Measurements from ENCODE around the gene AMPH.
"Not testable (repeated sequence)": the region's sequence is repeated elsewhere in the genome, so short reads cannot be mapped to it uniquely, and the experiment has no call there.

The AMPH gene

DNA sequence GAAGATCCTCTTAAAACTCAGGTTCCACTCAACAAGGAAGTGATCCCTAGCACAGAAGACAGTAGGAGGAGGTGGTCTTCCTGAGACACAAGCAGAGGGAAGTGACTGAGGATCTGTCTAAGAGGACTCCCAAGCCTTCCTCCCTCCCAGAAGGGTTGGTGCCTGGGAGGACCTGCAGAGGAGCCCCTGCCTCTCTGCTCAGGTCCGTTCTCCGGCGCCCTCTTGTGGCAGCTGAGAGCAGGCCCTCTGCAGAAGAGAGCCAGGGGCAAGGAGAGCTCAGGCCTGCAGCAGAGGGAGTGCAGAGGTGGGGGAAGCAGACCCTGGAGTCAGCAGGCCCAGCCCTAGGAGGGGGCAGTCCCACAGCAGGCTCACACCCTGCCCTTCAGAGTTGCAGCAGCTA lies 267.8 kb downstream of the AMPH start:
- Mint-ChIP-seq H3K27ac (ENCODE audit: low read depth) (peak overlapping the region; percentile 87), H3K36me3 (ENCODE audit: insufficient read depth) (peaks cover 30% of the 10 kb centered on the region), H3K4me1 (peaks cover 73% of the 10 kb centered on the region), H3K4me3 (peak overlapping the region; percentile 93)
- DNase-seq (ENCODE audit: low spot score in 2 of 2) (peak; percentile 62 to 69), ATAC-seq (replicated peaks; ENCODE audit: extremely low read depth, poor library complexity, severe bottlenecking) (peak; percentile 44)
- not testable (repeated sequence) for H3K27me3 Mint-ChIP-seq, H3K9me3 Mint-ChIP-seq

GRCh38 chr7:38362611-38363237 lies 268.4 kb downstream of the AMPH start:
- Mint-ChIP-seq H3K4me3 (peak overlapping the region; percentile 93), H3K36me3 (ENCODE audit: insufficient read depth) (peaks cover 30% of the 10 kb centered on the region), H3K4me1 (peaks cover 70% of the 10 kb centered on the region), H3K27ac (ENCODE audit: low read depth) (peak overlapping the region; percentile 87)
- not testable (repeated sequence) for H3K9me3 Mint-ChIP-seq; H3K27me3 Mint-ChIP-seq; DNase-seq (ENCODE audit: low spot score in 2 of 2)
- ATAC-seq (replicated peaks; ENCODE audit: extremely low read depth, poor library complexity, severe bottlenecking): peak; percentile 64

- Mint-ChIP-seq H3K4me3 (peak overlapping the region; percentile 93), H3K36me3 (ENCODE audit: insufficient read depth) (peaks cover 27% of the 10 kb centered on the region), H3K9me3 (no peaks in the 10 kb centered on the region), H3K27ac (ENCODE audit: low read depth) (peak overlapping the region; percentile 93), H3K27me3 (no peaks in the 10 kb centered on the region), H3K4me1 (peaks cover 63% of the 10 kb centered on the region)
- DNase-seq (ENCODE audit: low spot score in 2 of 2): no peak
- ATAC-seq (replicated peaks; ENCODE audit: extremely low read depth, poor library complexity, severe bottlenecking): no peak
Observed at GRCh38 chr7:38360776-38361175, 270.4 kb downstream of the AMPH start.

DNA sequence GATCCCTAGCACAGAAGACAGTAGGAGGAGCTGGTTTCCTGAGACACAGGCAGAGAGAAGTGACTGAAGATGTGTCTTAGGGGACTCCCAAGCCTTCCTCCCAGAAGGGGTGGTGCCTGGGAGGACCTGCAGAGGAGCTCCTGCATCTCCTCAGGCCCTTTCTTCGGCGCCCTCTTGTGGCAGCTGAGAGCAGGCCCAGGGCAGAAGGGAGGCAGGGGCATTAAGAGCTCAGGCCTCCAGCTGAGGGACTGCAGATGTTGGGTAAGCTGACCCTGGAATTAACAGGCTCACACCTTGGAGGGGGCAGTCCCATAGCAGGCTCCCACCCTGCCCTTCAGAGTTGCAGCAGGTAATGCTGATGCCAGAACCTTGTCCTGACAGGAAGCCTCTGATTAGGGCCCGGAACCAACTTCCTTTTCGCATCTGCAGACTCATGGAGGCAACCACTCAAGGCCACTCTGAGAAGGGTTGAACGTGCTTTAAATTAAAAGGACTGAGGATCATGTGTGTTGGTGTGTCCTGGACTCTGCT lies 272.0 kb downstream of the AMPH start:
- peaks cover 50% of the 10 kb centered on the region for H3K4me1 Mint-ChIP-seq
- not testable (repeated sequence) for H3K27me3 Mint-ChIP-seq, H3K9me3 Mint-ChIP-seq
- ATAC-seq (replicated peaks; ENCODE audit: extremely low read depth, poor library complexity, severe bottlenecking) (peak; percentile 60), DNase-seq (ENCODE audit: low spot score in 2 of 2) (peak; percentile 51 to 59)
- H3K27ac Mint-ChIP-seq (ENCODE audit: low read depth): peak overlapping the region; percentile 93
- peaks cover 21% of the 10 kb centered on the region for H3K36me3 Mint-ChIP-seq (ENCODE audit: insufficient read depth)
- H3K4me3 Mint-ChIP-seq: peak overlapping the region; percentile 93

GRCh38 chr7:38358273-38358831 lies 272.8 kb downstream of the AMPH start:
- H3K4me1 Mint-ChIP-seq: peaks cover 48% of the 10 kb centered on the region
- H3K27ac Mint-ChIP-seq (ENCODE audit: low read depth): peak overlapping the region; percentile 93
- DNase-seq (ENCODE audit: low spot score in 2 of 2); H3K27me3 Mint-ChIP-seq; H3K9me3 Mint-ChIP-seq: not testable (repeated sequence)
- H3K36me3 Mint-ChIP-seq (ENCODE audit: insufficient read depth): peaks cover 18% of the 10 kb centered on the region
- H3K4me3 Mint-ChIP-seq: peak overlapping the region; percentile 93
- peak; percentile 43 for ATAC-seq (replicated peaks; ENCODE audit: extremely low read depth, poor library complexity, severe bottlenecking)

DNA sequence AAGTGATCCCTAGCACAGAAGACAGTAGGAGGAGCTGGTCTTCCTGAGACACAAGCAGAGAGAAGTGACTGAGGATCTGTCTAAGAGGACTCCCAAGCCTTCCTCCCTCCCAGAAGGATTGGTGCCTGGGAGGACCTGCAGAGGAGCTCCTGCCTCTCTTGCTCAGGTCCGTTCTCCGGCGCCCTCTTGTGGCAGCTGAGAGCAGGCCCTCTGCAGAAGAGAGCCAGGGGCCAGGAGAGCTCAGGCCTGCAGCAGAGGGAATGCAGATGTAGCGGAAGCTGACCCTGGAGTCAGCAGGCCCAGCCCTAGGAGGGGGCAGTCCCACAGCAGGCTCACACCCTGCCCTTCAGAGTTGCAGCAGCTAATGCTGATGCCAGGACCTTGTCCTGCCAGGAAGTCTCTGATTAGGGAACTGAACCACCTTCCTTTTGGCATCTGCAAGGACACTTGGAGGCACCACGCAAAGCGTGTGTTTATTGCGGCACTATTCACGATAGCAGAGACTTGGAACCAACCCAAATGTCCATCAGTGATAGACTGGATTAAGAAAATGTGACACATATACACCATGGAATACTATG lies 276.8 kb downstream of the AMPH start:
- DNase-seq (ENCODE audit: low spot score in 2 of 2); H3K9me3 Mint-ChIP-seq; H3K27me3 Mint-ChIP-seq; ATAC-seq (replicated peaks; ENCODE audit: extremely low read depth, poor library complexity, severe bottlenecking); H3K27ac Mint-ChIP-seq (ENCODE audit: low read depth): not testable (repeated sequence)
- Mint-ChIP-seq H3K4me3 (peak overlapping the region; percentile 83), H3K4me1 (peaks cover 24% of the 10 kb centered on the region), H3K36me3 (ENCODE audit: insufficient read depth) (peaks cover 10% of the 10 kb centered on the region)

- H3K4me3 Mint-ChIP-seq: peak overlapping the region; percentile 83
- H3K9me3 Mint-ChIP-seq; H3K27me3 Mint-ChIP-seq; DNase-seq (ENCODE audit: low spot score in 2 of 2); H3K27ac Mint-ChIP-seq (ENCODE audit: low read depth); H3K36me3 Mint-ChIP-seq (ENCODE audit: insufficient read depth): not testable (repeated sequence)
- peak; percentile 50 for ATAC-seq (replicated peaks; ENCODE audit: extremely low read depth, poor library complexity, severe bottlenecking)
- peaks cover 17% of the 10 kb centered on the region for H3K4me1 Mint-ChIP-seq
Observed at GRCh38 chr7:38353431-38353881, 277.7 kb downstream of the AMPH start.

DNA sequence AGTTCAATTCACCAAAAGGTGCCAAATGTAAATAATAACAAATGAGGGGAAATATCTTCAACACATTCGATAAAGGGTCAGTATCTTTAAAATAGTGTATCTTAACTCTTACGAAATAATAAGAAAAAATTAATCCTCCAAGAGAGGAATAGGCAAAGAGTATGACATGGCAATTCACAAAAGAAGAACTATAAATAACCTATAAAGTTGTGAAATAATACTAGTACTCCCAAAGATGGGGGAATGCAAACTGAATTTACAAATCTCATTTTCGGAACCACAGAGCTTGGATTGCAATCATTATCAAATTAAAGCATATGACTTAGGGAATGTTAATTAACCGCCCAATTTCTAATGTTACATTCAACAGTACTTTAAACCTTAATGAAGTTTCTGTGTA lies 279.6 kb downstream of the AMPH start:
- Mint-ChIP-seq H3K4me3 (peak overlapping the region; percentile 86), H3K27me3 (no peaks in the 10 kb centered on the region), H3K9me3 (no peaks in the 10 kb centered on the region), H3K4me1 (peaks cover 12% of the 10 kb centered on the region), H3K27ac (ENCODE audit: low read depth) (no peak overlapping the region), H3K36me3 (ENCODE audit: insufficient read depth) (peaks cover 11% of the 10 kb centered on the region)
- ATAC-seq (replicated peaks; ENCODE audit: extremely low read depth, poor library complexity, severe bottlenecking) (no peak), DNase-seq (ENCODE audit: low spot score in 2 of 2) (no peak)

DNA sequence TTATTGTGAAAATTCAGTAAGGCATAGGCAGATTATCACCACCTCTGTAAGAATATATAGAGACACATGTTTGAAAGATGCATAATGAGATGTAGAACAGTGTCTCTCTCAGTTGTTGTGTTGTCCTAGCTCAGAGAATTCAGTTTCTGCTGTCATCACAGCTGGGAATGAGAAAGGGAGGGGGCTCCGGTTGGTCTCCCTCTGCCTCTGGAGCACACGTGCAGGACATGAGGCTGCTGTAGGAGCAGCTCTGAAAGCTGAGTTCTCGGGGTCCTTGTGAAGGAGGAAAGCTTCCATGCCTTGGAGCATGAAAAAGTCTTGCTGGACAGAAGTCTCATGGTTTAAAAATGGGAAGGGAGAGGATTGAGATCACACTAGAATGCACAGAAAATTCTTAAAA lies 280.4 kb downstream of the AMPH start:
- H3K9me3 Mint-ChIP-seq; DNase-seq (ENCODE audit: low spot score in 2 of 2); ATAC-seq (replicated peaks; ENCODE audit: extremely low read depth, poor library complexity, severe bottlenecking); H3K27me3 Mint-ChIP-seq; H3K27ac Mint-ChIP-seq (ENCODE audit: low read depth): not testable (repeated sequence)
- Mint-ChIP-seq H3K4me3 (peak overlapping the region; percentile 86), H3K4me1 (peaks cover 19% of the 10 kb centered on the region), H3K36me3 (ENCODE audit: insufficient read depth) (peaks cover 13% of the 10 kb centered on the region)

GRCh38 chr7:38349869-38350583 lies 281.1 kb downstream of the AMPH start:
- H3K9me3 Mint-ChIP-seq; H3K27ac Mint-ChIP-seq (ENCODE audit: low read depth); DNase-seq (ENCODE audit: low spot score in 2 of 2); H3K27me3 Mint-ChIP-seq: not testable (repeated sequence)
- peak; percentile 57 for ATAC-seq (replicated peaks; ENCODE audit: extremely low read depth, poor library complexity, severe bottlenecking)
- Mint-ChIP-seq H3K4me1 (peaks cover 25% of the 10 kb centered on the region), H3K36me3 (ENCODE audit: insufficient read depth) (peaks cover 12% of the 10 kb centered on the region), H3K4me3 (peak overlapping the region; percentile 86)

DNA sequence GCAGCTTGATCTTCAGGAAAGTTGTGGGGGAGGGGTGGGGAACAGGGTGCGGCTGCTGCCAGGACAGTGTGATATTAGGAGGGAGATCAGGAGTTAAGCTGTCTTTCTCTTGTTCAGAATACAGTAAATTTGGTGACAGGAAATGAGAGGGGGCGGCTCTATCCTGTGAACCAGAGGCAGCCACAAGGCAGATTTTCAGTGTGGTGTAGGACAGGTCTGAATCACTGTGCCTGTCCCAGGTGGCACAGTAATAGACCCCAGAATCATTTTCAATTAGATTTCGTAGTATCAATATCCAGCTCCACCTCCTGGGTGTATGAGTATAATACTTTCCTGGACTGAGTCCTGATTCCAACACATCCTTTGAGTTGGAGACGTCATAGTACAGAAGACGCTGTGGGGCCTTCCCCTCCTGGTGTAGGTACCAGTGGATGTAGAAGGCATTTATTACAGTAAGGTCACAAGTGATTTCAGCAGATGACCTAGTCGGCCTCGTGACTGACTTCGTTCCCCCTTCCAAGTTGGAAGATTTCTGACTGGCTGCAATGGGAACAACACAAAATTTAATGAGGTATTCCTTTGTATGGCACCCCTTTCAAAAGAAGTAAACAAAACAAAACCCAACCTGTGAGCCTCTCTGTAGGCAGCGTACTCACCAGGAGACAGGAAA lies 281.9 kb downstream of the AMPH start:
- Mint-ChIP-seq H3K36me3 (ENCODE audit: insufficient read depth) (peaks cover 12% of the 10 kb centered on the region), H3K4me1 (peaks cover 32% of the 10 kb centered on the region), H3K4me3 (peak overlapping the region; percentile 86)
- DNase-seq (ENCODE audit: low spot score in 2 of 2); H3K27me3 Mint-ChIP-seq; H3K27ac Mint-ChIP-seq (ENCODE audit: low read depth); H3K9me3 Mint-ChIP-seq: not testable (repeated sequence)
- ATAC-seq (replicated peaks; ENCODE audit: extremely low read depth, poor library complexity, severe bottlenecking): peak; percentile 25

Measured in central memory CD8-positive, alpha-beta T cell (primary cell).